Measurements from ENCODE around the gene HCK.

DNA sequence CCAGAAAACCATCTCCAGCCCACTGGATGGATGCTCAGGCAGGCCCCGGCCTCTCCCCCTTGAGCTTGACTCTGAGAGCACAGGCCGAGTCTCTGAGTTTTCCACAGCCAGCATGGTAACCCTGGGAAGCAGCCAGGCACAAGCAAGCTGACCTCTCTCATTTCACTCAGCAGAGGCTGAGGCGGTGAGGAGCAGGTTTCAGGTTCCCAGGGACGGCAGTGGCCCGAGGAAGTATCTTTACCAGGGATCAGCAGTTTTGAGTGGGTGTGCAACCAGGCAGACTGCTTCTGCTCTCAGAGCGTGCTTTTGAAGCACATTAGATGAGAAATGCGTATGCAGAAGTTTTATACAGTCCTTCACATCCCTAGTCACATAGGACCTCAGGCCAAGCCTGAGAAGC lies 12.6 kb downstream of the HCK start:
- TF ChIP-seq, protein P1, sequence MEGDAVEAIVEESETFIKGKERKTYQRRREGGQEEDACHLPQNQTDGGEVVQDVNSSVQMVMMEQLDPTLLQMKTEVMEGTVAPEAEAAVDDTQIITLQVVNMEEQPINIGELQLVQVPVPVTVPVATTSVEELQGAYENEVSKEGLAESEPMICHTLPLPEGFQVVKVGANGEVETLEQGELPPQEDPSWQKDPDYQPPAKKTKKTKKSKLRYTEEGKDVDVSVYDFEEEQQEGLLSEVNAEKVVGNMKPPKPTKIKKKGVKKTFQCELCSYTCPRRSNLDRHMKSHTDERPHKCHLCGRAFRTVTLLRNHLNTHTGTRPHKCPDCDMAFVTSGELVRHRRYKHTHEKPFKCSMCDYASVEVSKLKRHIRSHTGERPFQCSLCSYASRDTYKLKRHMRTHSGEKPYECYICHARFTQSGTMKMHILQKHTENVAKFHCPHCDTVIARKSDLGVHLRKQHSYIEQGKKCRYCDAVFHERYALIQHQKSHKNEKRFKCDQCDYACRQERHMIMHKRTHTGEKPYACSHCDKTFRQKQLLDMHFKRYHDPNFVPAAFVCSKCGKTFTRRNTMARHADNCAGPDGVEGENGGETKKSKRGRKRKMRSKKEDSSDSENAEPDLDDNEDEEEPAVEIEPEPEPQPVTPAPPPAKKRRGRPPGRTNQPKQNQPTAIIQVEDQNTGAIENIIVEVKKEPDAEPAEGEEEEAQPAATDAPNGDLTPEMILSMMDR (IDR thresholded peaks at IDR 0.05) = no peak
- no peak for TF ChIP-seq POLR2A (IDR thresholded peaks at IDR 0.05)

All from Peyer's patch (tissue), 4 donors.